Right lobe of liver (tissue), 6 donors: Measurements from ENCODE around the gene MARF1. TPM values are rescaled to one million over a fixed set of nuclear protein-coding genes. Genes with fewer than 3 reads are reported as not detected.

Experiments used
- ATAC-seq, 4 donors: fragments of 200-7000 bp; cut with Tn5 transposase; one replicate each; pipeline ENCODE4 v1.9.1; 2020; ENCODE audit warnings: mild to moderate bottlenecking in 4 of 4, moderate library complexity in 4 of 4
- DNase-seq, 3 donors: peaks; one replicate each; pipeline ENCODE4 v3.0.0-alpha.2; 2020
- H3K27ac ChIP-seq, 3 donors: fragments of 200-600 bp; one replicate each; pipeline ENCODE4 v1.8.0; 2022
- H3K27me3 ChIP-seq, 2 donors: fragments of 200-600 bp; one replicate each; pipeline ENCODE4 v1.8.0; 2022
- H3K36me3 ChIP-seq, 4 donors: fragments of 200-600 bp; sonication (generic) in 1 of 4; one replicate each; pipeline versions ENCODE4 v1.5.1 to v1.8.0; 2017 to 2022; ENCODE audit warnings: control low read depth in 1 of 4
- H3K4me1 ChIP-seq, 4 donors: fragments of 200-600 bp; sonication (generic) in 1 of 4; one replicate each; pipeline versions ENCODE4 v1.5.1 to v1.8.0; 2017 to 2022; ENCODE audit warnings: control low read depth in 1 of 4
- H3K4me3 ChIP-seq, 3 donors: fragments of 200-600 bp; one replicate each; pipeline ENCODE4 v1.8.0; 2022
- H3K9me3 ChIP-seq, 4 donors: fragments of 200-600 bp; sonication (generic) in 1 of 4; one replicate each; pipeline versions ENCODE4 v1.5.1 to v1.8.0; 2017 to 2022; ENCODE audit warnings: control low read depth in 1 of 4
- POLR2A ChIP-seq: fragments of 450-650 bp; IDR thresholded peaks from one replicate; pipeline ENCODE4 v1.6.1; 2017; ENCODE audit warnings: antibody characterized with exemption, mild to moderate bottlenecking
- WGBS: methylation state at CpG from one replicate; pipeline ENCODE4 v1.1.6; 2018; ENCODE audit warnings: low coverage, low lambda C conversion rate; ENCODE audit not compliant: insufficient coverage; ENCODE audit errors: missing lambda C conversion rate; 5-methylcytosine and 5-hydroxymethylcytosine counted together
- intact Hi-C, 2 donors: fragments of 100-400 bp; cut with DNase I; formaldehyde crosslinking; loops; one replicate each; pipeline versions ENCODE4 v1.11.2 to v1.14.1; 2022
- total RNA-seq, 6 experiments: library from RNA; depleted of rRNA in 2 of 6; stranded (reverse); fragments of >200 nt in 2 of 6; fragmentation: NEBNext Ultra II Directional in 3 of 6; extraction: Animal tissue kit (Norgen Biotek cat#: 25700) in 3 of 6; gene quantifications; one replicate each; pipeline versions ENCODE4 v1.1.0 to v1.2.4, GENCODE V29; 2016 to 2023
- TF ChIP-seq, protein P1 (sequence below), 4 donors: fragments of 200-600 bp in 3 of 4; fragments of 450-650 bp in 1 of 4; IDR thresholded peaks; one replicate each; pipeline versions ENCODE4 v1.5.1 to v1.8.0; 2016 to 2022; ENCODE audit warnings: antibody characterized with exemption in 4 of 4, mild to moderate bottlenecking in 2 of 4
- donor health status: DM: no; HTN: yes; CAD: no.
- donor health status: DM: no; HTN: no; CAD: no.
- donor health status: DM: no; HTN: no; CAD: no.
- donor health status: DM: no; HTN: yes; CAD: no.
- donor health status: DM: no; HTN: yes; CAD: no.

MARF1 gene
- total RNA-seq, 6 experiments from 2014 or later: 17.2 to 44.2 (median 31.2) TPM

DNA sequence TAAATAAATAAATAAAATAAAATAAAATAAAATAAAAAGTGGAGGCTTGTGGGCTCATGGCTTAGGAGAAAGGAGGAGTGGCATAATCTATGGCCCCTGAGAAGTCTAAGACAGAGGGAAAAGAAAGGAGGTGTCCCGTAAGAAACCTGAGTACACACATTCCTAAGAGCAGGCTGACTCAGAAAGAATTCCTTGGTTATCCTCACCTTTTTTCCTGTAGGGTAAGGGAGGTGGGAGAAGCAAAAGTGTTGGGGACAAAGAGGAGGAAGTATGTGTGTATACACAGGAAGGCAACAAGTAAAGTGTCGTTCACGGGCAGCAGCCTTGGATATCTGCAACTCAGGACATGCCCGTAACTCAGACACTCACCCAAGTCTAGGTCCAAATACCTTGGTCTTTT lies 29.3 kb downstream of the MARF1 start:
- intact Hi-C loops: no loop called here
- no peaks in the 10 kb centered on the region for H3K27me3 ChIP-seq
- 97% methylated on average over 4 of the region's 4 CpGs for WGBS
- no peak overlapping the region for H3K4me3 ChIP-seq
- no peaks in the 10 kb centered on the region for H3K9me3 ChIP-seq
- peaks cover 0 to 75% (median 30%) of the 10 kb centered on the region in 4 donors for H3K36me3 ChIP-seq
- ATAC-seq (no peak), DNase-seq (no peak)
- H3K4me1 ChIP-seq: peaks cover 0 to 30% (median 5%) of the 10 kb centered on the region in 4 donors
- H3K27ac ChIP-seq: no peak overlapping the region
- no peak for TF ChIP-seq POLR2A
- TF ChIP-seq, protein P1, sequence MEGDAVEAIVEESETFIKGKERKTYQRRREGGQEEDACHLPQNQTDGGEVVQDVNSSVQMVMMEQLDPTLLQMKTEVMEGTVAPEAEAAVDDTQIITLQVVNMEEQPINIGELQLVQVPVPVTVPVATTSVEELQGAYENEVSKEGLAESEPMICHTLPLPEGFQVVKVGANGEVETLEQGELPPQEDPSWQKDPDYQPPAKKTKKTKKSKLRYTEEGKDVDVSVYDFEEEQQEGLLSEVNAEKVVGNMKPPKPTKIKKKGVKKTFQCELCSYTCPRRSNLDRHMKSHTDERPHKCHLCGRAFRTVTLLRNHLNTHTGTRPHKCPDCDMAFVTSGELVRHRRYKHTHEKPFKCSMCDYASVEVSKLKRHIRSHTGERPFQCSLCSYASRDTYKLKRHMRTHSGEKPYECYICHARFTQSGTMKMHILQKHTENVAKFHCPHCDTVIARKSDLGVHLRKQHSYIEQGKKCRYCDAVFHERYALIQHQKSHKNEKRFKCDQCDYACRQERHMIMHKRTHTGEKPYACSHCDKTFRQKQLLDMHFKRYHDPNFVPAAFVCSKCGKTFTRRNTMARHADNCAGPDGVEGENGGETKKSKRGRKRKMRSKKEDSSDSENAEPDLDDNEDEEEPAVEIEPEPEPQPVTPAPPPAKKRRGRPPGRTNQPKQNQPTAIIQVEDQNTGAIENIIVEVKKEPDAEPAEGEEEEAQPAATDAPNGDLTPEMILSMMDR (IDR thresholded peaks at IDR 0.05): no peak

DNA sequence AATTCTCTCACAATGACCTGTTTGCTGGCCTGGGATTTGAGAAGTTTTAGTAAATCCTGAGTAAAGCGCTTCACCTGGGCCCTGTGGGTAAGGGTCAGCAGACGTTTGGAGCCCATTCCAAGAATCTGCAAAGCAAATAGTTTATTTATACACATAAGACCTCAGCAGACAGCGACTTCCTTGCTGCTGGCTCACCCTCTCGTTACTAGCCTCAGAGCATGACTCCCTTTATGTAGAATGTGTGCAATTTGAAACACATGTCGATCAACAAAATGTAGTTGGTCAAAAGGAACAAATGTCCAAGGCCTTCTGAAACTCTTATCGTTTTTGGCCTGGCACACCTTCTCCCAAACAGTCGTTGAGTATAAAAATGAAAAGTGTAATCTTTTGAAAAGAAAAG lies 31.3 kb downstream of the MARF1 start:
- TF ChIP-seq, protein P1 (IDR thresholded peaks at IDR 0.05): no peak
- no peak for TF ChIP-seq POLR2A

DNA sequence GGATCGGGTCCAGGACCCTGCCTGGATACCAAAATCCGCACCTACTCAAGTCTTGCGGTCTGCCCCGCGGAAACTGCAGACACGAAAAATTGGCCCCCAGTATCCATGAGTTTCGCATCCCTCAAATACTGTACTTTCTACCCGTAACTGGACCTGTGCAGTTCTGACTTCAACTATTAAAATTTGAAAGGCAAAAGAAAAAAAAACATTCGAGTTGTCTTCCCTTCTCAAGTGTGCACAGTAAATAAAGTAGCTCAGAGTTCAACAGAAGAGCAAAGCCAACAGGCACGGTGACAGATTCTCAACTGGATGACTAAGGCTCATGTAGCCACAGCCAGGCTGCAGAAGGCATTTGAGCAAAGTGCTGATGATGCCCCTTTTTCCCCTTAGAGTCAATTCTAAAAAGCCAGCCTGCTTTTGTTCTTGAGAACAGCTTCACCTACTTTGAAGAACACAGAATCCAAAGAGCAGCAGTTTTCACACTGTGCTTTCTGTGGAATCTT lies 32.5 kb downstream of the MARF1 start:
- TF ChIP-seq, protein P1 (IDR thresholded peaks at IDR 0.05): no peak
- no peak for TF ChIP-seq POLR2A
- H3K27ac ChIP-seq: peak overlapping the region in 2 of 3 donors; percentile 31 to 90
- ATAC-seq (peak in 3 of 4 donors; percentile 42 to 43 (median 43)), DNase-seq (peak in 1 of 3 donors; percentile 53)
- no peaks in the 10 kb centered on the region for H3K27me3 ChIP-seq
- H3K36me3 ChIP-seq: peaks cover 0 to 45% (median 11%) of the 10 kb centered on the region in 4 donors
- no peak overlapping the region for H3K4me3 ChIP-seq
- intact Hi-C loops: no loop called here
- H3K4me1 ChIP-seq: peaks cover 0 to 56% (median 18%) of the 10 kb centered on the region in 4 donors
- 69% methylated on average over 10 of the region's 10 CpGs for WGBS
- H3K9me3 ChIP-seq: no peaks in the 10 kb centered on the region

More for the DNA sequence above, 31.3 kb downstream of the MARF1 start:
- Histone ChIP-seq H3K27ac (peak overlapping the region in 2 of 3 donors; percentile 37 to 90), H3K4me1 (peaks cover 0 to 49% (median 14%) of the 10 kb centered on the region in 4 donors), H3K27me3 (no peaks in the 10 kb centered on the region), H3K4me3 (no peak overlapping the region), H3K9me3 (no peaks in the 10 kb centered on the region), H3K36me3 (peaks cover 0 to 57% (median 18%) of the 10 kb centered on the region in 4 donors)
- WGBS: 38% methylated on average over 7 of the region's 7 CpGs
- no peak for ATAC-seq
- intact Hi-C loops: no loop called here
- DNase-seq: no peak

DNA sequence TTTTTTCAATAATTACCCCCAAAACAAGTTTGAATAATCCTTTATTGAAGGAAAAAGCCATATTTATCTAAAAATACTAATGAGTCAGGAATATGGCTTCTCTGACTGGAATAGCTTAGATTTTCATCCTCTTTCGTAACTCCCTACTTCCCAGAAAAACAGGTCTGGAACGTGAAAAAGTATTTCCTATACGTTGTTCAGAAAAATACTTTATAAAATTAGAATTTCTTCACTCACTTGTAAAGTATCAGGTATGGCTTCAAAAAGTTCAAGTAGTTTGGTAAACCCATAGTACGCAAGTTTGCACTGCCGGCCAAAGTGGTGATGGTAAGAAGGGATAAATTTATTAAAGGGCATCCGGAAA lies 33.7 kb downstream of the MARF1 start:
- no peaks in the 10 kb centered on the region for H3K9me3 ChIP-seq
- H3K27me3 ChIP-seq: no peaks in the 10 kb centered on the region
- peak overlapping the region; percentile 5 to 91 (median 90) for H3K27ac ChIP-seq
- intact Hi-C loops: no loop called here
- peaks cover 0 to 38% (median 11%) of the 10 kb centered on the region in 4 donors for H3K36me3 ChIP-seq
- WGBS: 76% methylated on average over 6 of the region's 6 CpGs
- H3K4me1 ChIP-seq: peaks cover 0 to 66% (median 24%) of the 10 kb centered on the region in 4 donors
- no peak for ATAC-seq
- H3K4me3 ChIP-seq: no peak overlapping the region
- no peak for TF ChIP-seq POLR2A
- TF ChIP-seq, protein P1 (IDR thresholded peaks at IDR 0.05): no peak
- DNase-seq: no peak
